Measurements from ENCODE around the gene MPZL1.

DNA sequence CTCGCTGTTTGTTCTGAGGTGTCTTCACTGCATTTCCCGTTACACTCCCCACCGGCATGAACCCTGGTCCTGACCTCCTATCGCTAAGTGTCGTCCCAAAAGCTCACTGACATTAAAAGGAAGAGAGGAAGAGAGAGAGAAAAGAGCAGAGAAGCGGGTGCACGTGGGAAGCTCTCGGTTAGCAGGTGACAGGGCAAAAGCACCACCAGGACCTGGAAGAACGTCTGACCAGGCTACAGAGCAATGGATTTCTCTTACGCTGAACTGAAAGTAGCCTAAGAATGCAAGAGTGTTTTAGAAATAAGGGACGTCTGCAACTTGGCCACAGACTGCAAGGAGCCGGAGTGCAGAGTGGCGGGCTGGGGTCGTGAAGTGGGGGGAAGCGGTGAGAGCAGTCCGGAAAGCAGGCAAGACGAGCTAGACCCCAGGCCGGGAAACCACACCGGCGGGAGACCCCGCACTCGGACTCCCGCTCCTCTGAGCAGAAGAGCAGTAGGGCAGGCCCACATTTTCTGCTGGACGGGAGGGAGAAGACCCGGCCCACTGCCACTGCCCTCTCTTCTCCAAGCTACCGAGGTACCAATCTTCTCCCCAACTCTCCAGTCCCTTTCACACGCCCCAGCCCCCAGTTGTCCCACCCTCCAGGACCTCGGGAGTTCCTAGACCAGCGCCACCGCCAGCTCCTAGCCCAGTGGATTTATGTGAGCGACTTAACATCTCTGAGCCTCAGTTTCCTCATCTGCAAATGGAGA, 8.3 kb upstream of the MPZL1 start:
- TF ChIP-seq, protein P1, sequence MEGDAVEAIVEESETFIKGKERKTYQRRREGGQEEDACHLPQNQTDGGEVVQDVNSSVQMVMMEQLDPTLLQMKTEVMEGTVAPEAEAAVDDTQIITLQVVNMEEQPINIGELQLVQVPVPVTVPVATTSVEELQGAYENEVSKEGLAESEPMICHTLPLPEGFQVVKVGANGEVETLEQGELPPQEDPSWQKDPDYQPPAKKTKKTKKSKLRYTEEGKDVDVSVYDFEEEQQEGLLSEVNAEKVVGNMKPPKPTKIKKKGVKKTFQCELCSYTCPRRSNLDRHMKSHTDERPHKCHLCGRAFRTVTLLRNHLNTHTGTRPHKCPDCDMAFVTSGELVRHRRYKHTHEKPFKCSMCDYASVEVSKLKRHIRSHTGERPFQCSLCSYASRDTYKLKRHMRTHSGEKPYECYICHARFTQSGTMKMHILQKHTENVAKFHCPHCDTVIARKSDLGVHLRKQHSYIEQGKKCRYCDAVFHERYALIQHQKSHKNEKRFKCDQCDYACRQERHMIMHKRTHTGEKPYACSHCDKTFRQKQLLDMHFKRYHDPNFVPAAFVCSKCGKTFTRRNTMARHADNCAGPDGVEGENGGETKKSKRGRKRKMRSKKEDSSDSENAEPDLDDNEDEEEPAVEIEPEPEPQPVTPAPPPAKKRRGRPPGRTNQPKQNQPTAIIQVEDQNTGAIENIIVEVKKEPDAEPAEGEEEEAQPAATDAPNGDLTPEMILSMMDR (conservative IDR thresholded peaks at IDR 0.05 in 1 of 2, IDR thresholded peaks at IDR 0.05 in 1 of 2; ENCODE audit: low read depth in 1 of 2, low read length in 2 of 2), result no peak
- TF ChIP-seq EZH2 (IDR thresholded peaks at IDR 0.05; ENCODE audit: low read length, missing control alignments), result no peak
